ENCODE data around the gene FCN3. TPM values are rescaled to one million over a fixed set of nuclear protein-coding genes. Genes with fewer than 3 reads are reported as not detected.
A peak's percentile ranks its signal among the peaks of the same experiment; 100 is the strongest.

FCN3 gene
- total RNA-seq, 5 donors from 2014 or later (not counting 1 experiment from before 2014, with no cell fraction given) = 0.26 to 0.44 (median 0.38) TPM; not detected in 2

- Histone ChIP-seq H3K4me3 (ENCODE audit: control insufficient read depth in 1 of 2, extremely low read depth in 1 of 2, low read length in 1 of 2) (no peak overlapping the region), H3K36me3 (ENCODE audit: control insufficient read depth in 2 of 2, extremely low read depth in 1 of 2, insufficient read depth in 1 of 2, low read length in 1 of 2) (peaks cover 12 to 37% of the 10 kb centered on the region in 2 donors), H3K27me3 (replicated peaks in 1 of 2; ENCODE audit: control insufficient read depth in 2 of 2, extremely low read depth in 1 of 2, insufficient read depth in 2 of 2, low read length in 1 of 2) (no peaks in the 10 kb centered on the region), H3K4me1 (ENCODE audit: control insufficient read depth in 1 of 2, extremely low read depth in 1 of 2, insufficient read depth in 2 of 2, low read length in 2 of 2) (peaks cover 19 to 40% of the 10 kb centered on the region in 2 experiments), H3K27ac (ENCODE audit: low read length) (no peak overlapping the region), H3K9me3 (no peaks in the 10 kb centered on the region)
- no peaks in the 10 kb centered on the region for H3K9me3 Mint-ChIP-seq
- H3K36me3 Mint-ChIP-seq = peaks cover 9% of the 10 kb centered on the region
- DNase-seq (no peak), ATAC-seq (replicated peaks in 1 of 4) (no peak)
- WGBS (ENCODE audit: insufficient coverage) = 100% methylated on average over 6 of the region's 6 CpGs
- no peaks in the 10 kb centered on the region for H3K27me3 Mint-ChIP-seq
- peak overlapping the region; percentile 88 to 91 for H3K27ac Mint-ChIP-seq
- POLR2A ChIA-PET = interaction anchor here in 1 of 2 donors (0.6 kb wide), 1 partner anchor 20 kb away, joined by 11 read pairs; no protein-coding TSS in a partner anchor
- peak overlapping the region in 1 of 3 donors; percentile 87 for H3K4me3 Mint-ChIP-seq
- peaks cover 31 to 44% (median 40%) of the 10 kb centered on the region in 3 donors for H3K4me1 Mint-ChIP-seq
- CTCF ChIA-PET = no interaction called here
Observed at GRCh38 chr1:27338751-27339150, 35.9 kb downstream of the FCN3 start.

GRCh38 chr1:27336756-27337155 is 37.9 kb downstream of the FCN3 start:
- no peak for ATAC-seq (replicated peaks in 1 of 4)
- Histone ChIP-seq H3K4me1 (ENCODE audit: control insufficient read depth in 1 of 2, extremely low read depth in 1 of 2, insufficient read depth in 2 of 2, low read length in 2 of 2) (peaks cover 17 to 40% of the 10 kb centered on the region in 2 experiments), H3K9me3 (no peaks in the 10 kb centered on the region), H3K27me3 (replicated peaks in 1 of 2; ENCODE audit: control insufficient read depth in 2 of 2, extremely low read depth in 1 of 2, insufficient read depth in 2 of 2, low read length in 1 of 2) (no peaks in the 10 kb centered on the region), H3K36me3 (ENCODE audit: control insufficient read depth in 2 of 2, extremely low read depth in 1 of 2, insufficient read depth in 1 of 2, low read length in 1 of 2) (peaks cover 18 to 56% of the 10 kb centered on the region in 2 donors), H3K27ac (ENCODE audit: low read length) (no peak overlapping the region), H3K4me3 (ENCODE audit: control insufficient read depth in 1 of 2, extremely low read depth in 1 of 2, low read length in 1 of 2) (no peak overlapping the region)
- no peak for DNase-seq
- no peaks in the 10 kb centered on the region for H3K9me3 Mint-ChIP-seq
- 100% methylated on average over 5 of the region's 5 CpGs for WGBS (ENCODE audit: insufficient coverage)
- CTCF ChIA-PET = interaction anchor here in 1 of 2 donors (0.8 kb wide), 1 partner anchor 51 kb away, joined by 3 read pairs; no protein-coding TSS in a partner anchor
- POLR2A ChIA-PET = no interaction called here
- H3K4me3 Mint-ChIP-seq = no peak overlapping the region
- H3K27me3 Mint-ChIP-seq = no peaks in the 10 kb centered on the region
- peaks cover 38 to 49% (median 43%) of the 10 kb centered on the region in 3 donors for H3K4me1 Mint-ChIP-seq
- no peak overlapping the region for H3K27ac Mint-ChIP-seq
- peaks cover 22% of the 10 kb centered on the region for H3K36me3 Mint-ChIP-seq

- no peaks in the 10 kb centered on the region for H3K9me3 ChIP-seq
- no peaks in the 10 kb centered on the region for H3K27me3 Mint-ChIP-seq
- H3K27ac ChIP-seq (ENCODE audit: low read length) = no peak overlapping the region
- peaks cover 11 to 35% of the 10 kb centered on the region in 2 experiments for H3K4me1 ChIP-seq (ENCODE audit: control insufficient read depth in 1 of 2, extremely low read depth in 1 of 2, insufficient read depth in 2 of 2, low read length in 2 of 2)
- WGBS (ENCODE audit: insufficient coverage) = 100% methylated on average over 10 of the region's 17 CpGs
- H3K4me3 ChIP-seq (ENCODE audit: control insufficient read depth in 1 of 2, extremely low read depth in 1 of 2, low read length in 1 of 2) = no peak overlapping the region
- peaks cover 24% of the 10 kb centered on the region for H3K36me3 Mint-ChIP-seq
- peaks cover 18 to 62% of the 10 kb centered on the region in 2 donors for H3K36me3 ChIP-seq (ENCODE audit: control insufficient read depth in 2 of 2, extremely low read depth in 1 of 2, insufficient read depth in 1 of 2, low read length in 1 of 2)
- H3K27me3 ChIP-seq (replicated peaks in 1 of 2; ENCODE audit: control insufficient read depth in 2 of 2, extremely low read depth in 1 of 2, insufficient read depth in 2 of 2, low read length in 1 of 2) = no peaks in the 10 kb centered on the region
- no peaks in the 10 kb centered on the region for H3K9me3 Mint-ChIP-seq
- H3K4me1 Mint-ChIP-seq = peaks cover 36 to 40% (median 39%) of the 10 kb centered on the region in 3 donors
- ATAC-seq (replicated peaks in 1 of 4) (no peak), DNase-seq (no peak)
- ChIA-PET POLR2A (no interaction called here), CTCF (interaction anchor here in 1 of 2 donors (0.8 kb wide), 1 partner anchor 52 kb away, joined by 3 read pairs; no protein-coding TSS in a partner anchor)
- H3K27ac Mint-ChIP-seq = no peak overlapping the region
- no peak overlapping the region for H3K4me3 Mint-ChIP-seq
Observed at GRCh38 chr1:27335506-27336422, 38.9 kb downstream of the FCN3 start.

GRCh38 chr1:27333717-27334279 is 40.8 kb downstream of the FCN3 start:
- peaks cover 3 to 19% of the 10 kb centered on the region in 2 experiments for H3K4me1 ChIP-seq (ENCODE audit: control insufficient read depth in 1 of 2, extremely low read depth in 1 of 2, insufficient read depth in 2 of 2, low read length in 2 of 2)
- POLR2A ChIA-PET = no interaction called here
- Mint-ChIP-seq H3K4me3 (no peak overlapping the region), H3K36me3 (peaks cover 28% of the 10 kb centered on the region), H3K27me3 (no peaks in the 10 kb centered on the region), H3K9me3 (no peaks in the 10 kb centered on the region), H3K27ac (no peak overlapping the region), H3K4me1 (peaks cover 28 to 35% (median 29%) of the 10 kb centered on the region in 3 donors)
- H3K36me3 ChIP-seq (ENCODE audit: control insufficient read depth in 2 of 2, extremely low read depth in 1 of 2, insufficient read depth in 1 of 2, low read length in 1 of 2) = peaks cover 16 to 73% of the 10 kb centered on the region in 2 donors
- 98% methylated on average over 17 of the region's 17 CpGs for WGBS (ENCODE audit: insufficient coverage)
- H3K4me3 ChIP-seq (ENCODE audit: control insufficient read depth in 1 of 2, extremely low read depth in 1 of 2, low read length in 1 of 2) = no peak overlapping the region
- H3K27me3 ChIP-seq (replicated peaks in 1 of 2; ENCODE audit: control insufficient read depth in 2 of 2, extremely low read depth in 1 of 2, insufficient read depth in 2 of 2, low read length in 1 of 2) = no peaks in the 10 kb centered on the region
- ATAC-seq (replicated peaks in 1 of 4) (no peak), DNase-seq (no peak)
- no peaks in the 10 kb centered on the region for H3K9me3 ChIP-seq
- CTCF ChIA-PET = interaction anchor here (0.8 to 2.1 kb wide), 5 partner anchors 11 to 274 kb away, joined by 3 to 9 read pairs (median 5); no protein-coding TSS in a partner anchor
- H3K27ac ChIP-seq (ENCODE audit: low read length) = no peak overlapping the region

GRCh38 chr1:27332536-27333281 is 41.9 kb downstream of the FCN3 start:
- WGBS (ENCODE audit: insufficient coverage) = 85% methylated on average over 8 of the region's 11 CpGs
- Histone ChIP-seq H3K4me3 (ENCODE audit: control insufficient read depth in 1 of 2, extremely low read depth in 1 of 2, low read length in 1 of 2) (no peak overlapping the region), H3K27ac (ENCODE audit: low read length) (peak overlapping the region; percentile 32), H3K27me3 (replicated peaks in 1 of 2; ENCODE audit: control insufficient read depth in 2 of 2, extremely low read depth in 1 of 2, insufficient read depth in 2 of 2, low read length in 1 of 2) (no peaks in the 10 kb centered on the region), H3K4me1 (ENCODE audit: control insufficient read depth in 1 of 2, extremely low read depth in 1 of 2, insufficient read depth in 2 of 2, low read length in 2 of 2) (peaks cover 3 to 24% of the 10 kb centered on the region in 2 experiments), H3K9me3 (no peaks in the 10 kb centered on the region), H3K36me3 (ENCODE audit: control insufficient read depth in 2 of 2, extremely low read depth in 1 of 2, insufficient read depth in 1 of 2, low read length in 1 of 2) (peaks cover 16 to 80% of the 10 kb centered on the region in 2 donors)
- ATAC-seq (replicated peaks in 1 of 4) (peak; percentile 73 to 91 (median 80)), DNase-seq (peak in 32 of 35 experiments; percentile 20 to 80 (median 48))
- H3K4me3 Mint-ChIP-seq = peak overlapping the region in 1 of 3 donors; percentile 5
- ChIA-PET CTCF (interaction anchor here (0.7 to 2.3 kb wide), 16 partner anchors 10 to 277 kb away, joined by 3 to 11 read pairs (median 4); partner anchors contain the start of gene FCN3 (in 1 of the 2)), POLR2A (no interaction called here)
- peak overlapping the region; percentile 44 to 75 for H3K27ac Mint-ChIP-seq
- peaks cover 28% of the 10 kb centered on the region for H3K36me3 Mint-ChIP-seq
- H3K4me1 Mint-ChIP-seq = peaks cover 36 to 43% (median 38%) of the 10 kb centered on the region in 3 donors
- no peaks in the 10 kb centered on the region for H3K27me3 Mint-ChIP-seq
- no peaks in the 10 kb centered on the region for H3K9me3 Mint-ChIP-seq

All from T-cell (primary cell).